Upper lobe of right lung (tissue), 1 donor: ENCODE results near the gene RNF207. TPM values are rescaled to one million over a fixed set of nuclear protein-coding genes. Genes with fewer than 3 reads are reported as not detected.

Experiments
- ATAC-seq: fragments of 200-7000 bp; cut with Tn5 transposase; one replicate; pipeline ENCODE4 v1.9.1; 2020; ENCODE audit warnings: mild to moderate bottlenecking, moderate library complexity
- DNase-seq: peaks from one replicate; pipeline ENCODE4 v3.0.0-alpha.2; 2020
- H3K27ac ChIP-seq: fragments of 200-600 bp; one replicate; pipeline ENCODE4 v1.8.0; 2022
- H3K27me3 ChIP-seq: fragments of 200-600 bp; one replicate; pipeline ENCODE4 v1.8.0; 2022; ENCODE audit warnings: mild to moderate bottlenecking
- H3K36me3 ChIP-seq: fragments of 200-600 bp; one replicate; pipeline ENCODE4 v1.8.0; 2022
- H3K4me1 ChIP-seq: fragments of 200-600 bp; one replicate; pipeline ENCODE4 v1.8.0; 2022
- H3K4me3 ChIP-seq: fragments of 200-600 bp; one replicate; pipeline ENCODE4 v1.8.0; 2022; ENCODE audit warnings: mild to moderate bottlenecking
- H3K9me3 ChIP-seq: fragments of 200-600 bp; one replicate; pipeline ENCODE4 v1.8.0; 2022
- intact Hi-C: fragments of 100-400 bp; cut with DNase I; formaldehyde crosslinking; loops from one replicate; pipeline ENCODE4 v1.11.0; 2022
- total RNA-seq: library from RNA; stranded (reverse); fragmentation: NEBNext Ultra II Directional; extraction: Animal tissue kit (Norgen Biotek cat#: 25700); gene quantifications from one replicate; pipeline ENCODE4 v1.2.1, GENCODE V29; 2021
- TF ChIP-seq, protein P1 (sequence below): fragments of 200-600 bp; IDR thresholded peaks from one replicate; pipeline ENCODE4 v1.8.0; 2022; ENCODE audit warnings: antibody characterized with exemption
- donor health status: DM: no; HTN: yes; CAD: no; lungs with severe emphysema.

Gene RNF207
- total RNA-seq, 1 donor from 2014 or later: 12.7 TPM

DNA sequence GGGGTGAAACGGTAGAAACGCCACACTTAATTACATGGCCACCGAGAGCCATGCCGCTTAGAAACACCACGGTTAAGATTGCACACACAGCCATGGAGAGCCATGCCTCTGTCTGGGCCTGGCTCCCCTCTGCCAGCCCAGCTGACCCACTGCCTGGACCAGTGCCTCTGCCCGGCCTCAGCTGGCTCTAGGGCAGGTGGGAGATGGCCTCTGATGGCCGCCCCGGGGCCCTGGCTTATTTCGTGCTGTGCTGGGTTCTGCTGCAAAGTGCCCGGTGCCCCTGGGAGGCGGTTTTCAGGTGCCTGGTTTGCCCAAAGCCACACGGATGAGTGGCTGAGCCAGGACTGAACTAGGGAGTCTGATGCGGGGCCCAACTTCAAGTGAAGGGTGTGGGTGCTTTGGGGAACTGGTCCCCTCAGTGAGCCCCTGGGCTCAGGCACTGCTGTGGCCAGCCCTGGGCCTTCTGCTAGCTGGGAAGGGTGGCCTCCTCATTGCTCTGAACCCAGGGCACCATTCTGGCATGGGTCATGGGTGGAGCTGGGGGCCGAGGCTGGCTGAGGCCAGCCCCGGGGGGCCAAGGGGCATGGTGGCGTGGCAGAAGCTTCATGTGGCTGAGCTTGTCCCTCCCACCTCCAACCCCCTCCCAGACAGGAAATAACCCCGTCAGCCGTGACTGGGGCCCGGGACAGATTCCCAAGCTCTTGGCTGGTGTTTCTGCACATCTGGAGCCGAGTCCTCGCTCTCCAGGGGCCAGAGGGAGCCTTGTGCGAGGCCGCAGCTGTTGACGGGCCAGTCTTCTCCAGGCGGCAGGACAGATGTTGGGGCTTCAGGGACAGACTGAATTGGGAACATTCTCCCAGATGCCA lies 56.9 kb downstream of the RNF207 start:
- ATAC-seq (no peak), DNase-seq (no peak)
- Histone ChIP-seq H3K27ac (peak overlapping the region; percentile 70), H3K9me3 (no peaks in the 10 kb centered on the region), H3K27me3 (peaks cover 4% of the 10 kb centered on the region), H3K36me3 (no peaks in the 10 kb centered on the region), H3K4me1 (peaks cover 9% of the 10 kb centered on the region), H3K4me3 (no peak overlapping the region)
- intact Hi-C loops: no loop called here
- TF ChIP-seq, protein P1, sequence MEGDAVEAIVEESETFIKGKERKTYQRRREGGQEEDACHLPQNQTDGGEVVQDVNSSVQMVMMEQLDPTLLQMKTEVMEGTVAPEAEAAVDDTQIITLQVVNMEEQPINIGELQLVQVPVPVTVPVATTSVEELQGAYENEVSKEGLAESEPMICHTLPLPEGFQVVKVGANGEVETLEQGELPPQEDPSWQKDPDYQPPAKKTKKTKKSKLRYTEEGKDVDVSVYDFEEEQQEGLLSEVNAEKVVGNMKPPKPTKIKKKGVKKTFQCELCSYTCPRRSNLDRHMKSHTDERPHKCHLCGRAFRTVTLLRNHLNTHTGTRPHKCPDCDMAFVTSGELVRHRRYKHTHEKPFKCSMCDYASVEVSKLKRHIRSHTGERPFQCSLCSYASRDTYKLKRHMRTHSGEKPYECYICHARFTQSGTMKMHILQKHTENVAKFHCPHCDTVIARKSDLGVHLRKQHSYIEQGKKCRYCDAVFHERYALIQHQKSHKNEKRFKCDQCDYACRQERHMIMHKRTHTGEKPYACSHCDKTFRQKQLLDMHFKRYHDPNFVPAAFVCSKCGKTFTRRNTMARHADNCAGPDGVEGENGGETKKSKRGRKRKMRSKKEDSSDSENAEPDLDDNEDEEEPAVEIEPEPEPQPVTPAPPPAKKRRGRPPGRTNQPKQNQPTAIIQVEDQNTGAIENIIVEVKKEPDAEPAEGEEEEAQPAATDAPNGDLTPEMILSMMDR: no peak

DNA sequence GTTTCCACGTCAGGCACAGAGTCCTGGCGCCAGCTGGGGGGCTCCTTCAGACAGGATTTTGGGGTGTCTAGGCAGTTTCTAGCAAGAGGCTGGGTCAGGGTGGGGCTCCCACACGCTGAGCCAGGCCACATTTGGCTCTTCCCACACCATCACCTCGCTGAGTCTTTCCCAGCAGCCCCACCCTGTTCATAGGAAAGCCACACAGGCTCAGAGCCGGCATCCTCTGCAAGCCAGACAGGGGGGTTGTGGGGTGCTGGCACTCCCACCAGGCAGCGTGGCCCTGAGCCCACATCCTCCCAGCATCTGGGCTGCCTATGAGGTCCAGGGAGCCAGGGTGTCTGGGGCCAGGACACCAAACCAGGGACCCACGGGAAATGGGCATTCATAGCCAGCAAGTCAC lies 57.8 kb downstream of the RNF207 start:
- H3K4me3 ChIP-seq: no peak overlapping the region
- H3K36me3 ChIP-seq: no peaks in the 10 kb centered on the region
- H3K27me3 ChIP-seq: peaks cover 4% of the 10 kb centered on the region
- DNase-seq (no peak), ATAC-seq (no peak)
- TF ChIP-seq, protein P1: no peak
- intact Hi-C loops: no loop called here
- H3K27ac ChIP-seq: peak overlapping the region; percentile 13
- H3K9me3 ChIP-seq: no peaks in the 10 kb centered on the region
- H3K4me1 ChIP-seq: peaks cover 9% of the 10 kb centered on the region

DNA sequence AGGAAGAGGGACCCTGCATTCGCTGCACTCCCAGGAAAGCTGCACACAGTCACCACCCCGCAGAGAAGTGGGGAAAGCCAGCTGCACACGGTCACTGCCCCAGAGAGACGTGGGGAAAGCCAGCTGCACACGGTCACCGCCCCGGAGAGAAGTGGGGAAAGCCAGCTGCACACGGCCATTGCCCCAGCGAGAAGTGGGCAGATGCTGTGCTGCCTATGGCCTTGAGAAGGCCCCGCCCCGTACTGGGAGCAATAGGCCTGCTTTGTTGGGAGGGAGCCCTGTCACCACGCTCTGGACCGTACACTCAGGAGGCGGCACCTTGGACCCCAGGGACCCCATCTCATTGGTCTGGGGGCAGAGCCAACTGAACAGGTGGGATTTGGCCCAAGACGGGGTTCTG lies 59.2 kb downstream of the RNF207 start:
- intact Hi-C loops: no loop called here
- ATAC-seq: no peak
- no peaks in the 10 kb centered on the region for H3K9me3 ChIP-seq
- peaks cover 4% of the 10 kb centered on the region for H3K27me3 ChIP-seq
- no peak overlapping the region for H3K27ac ChIP-seq
- H3K36me3 ChIP-seq: no peaks in the 10 kb centered on the region
- TF ChIP-seq, protein P1: no peak
- H3K4me1 ChIP-seq: peaks cover 3% of the 10 kb centered on the region
- no peak for DNase-seq
- no peak overlapping the region for H3K4me3 ChIP-seq

DNA sequence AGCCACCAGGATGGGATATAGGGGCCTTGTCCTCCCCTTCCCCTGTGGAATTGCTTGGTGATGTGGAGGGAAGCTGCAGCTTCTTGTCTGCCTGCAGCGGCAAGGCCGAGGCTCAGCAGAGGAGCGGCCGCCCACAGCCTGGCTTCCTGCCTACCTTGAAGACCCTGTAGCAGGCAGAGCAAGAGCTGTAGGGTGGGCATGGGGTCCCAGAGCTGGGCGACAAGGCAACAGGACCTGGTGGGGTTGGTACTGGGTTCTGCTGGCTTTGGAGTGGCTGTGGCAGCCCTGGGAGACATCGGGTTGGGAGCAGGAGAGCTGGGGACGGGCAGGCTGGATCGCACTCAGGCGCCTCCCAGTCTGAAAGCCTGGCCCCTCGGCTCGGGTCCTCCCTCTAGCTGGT lies 60.7 kb downstream of the RNF207 start:
- Histone ChIP-seq H3K9me3 (no peaks in the 10 kb centered on the region), H3K27ac (no peak overlapping the region), H3K4me1 (peaks cover 3% of the 10 kb centered on the region), H3K4me3 (no peak overlapping the region), H3K27me3 (peaks cover 4% of the 10 kb centered on the region), H3K36me3 (no peaks in the 10 kb centered on the region)
- intact Hi-C loops: no loop called here
- DNase-seq (no peak), ATAC-seq (no peak)
- TF ChIP-seq, protein P1: no peak

DNA sequence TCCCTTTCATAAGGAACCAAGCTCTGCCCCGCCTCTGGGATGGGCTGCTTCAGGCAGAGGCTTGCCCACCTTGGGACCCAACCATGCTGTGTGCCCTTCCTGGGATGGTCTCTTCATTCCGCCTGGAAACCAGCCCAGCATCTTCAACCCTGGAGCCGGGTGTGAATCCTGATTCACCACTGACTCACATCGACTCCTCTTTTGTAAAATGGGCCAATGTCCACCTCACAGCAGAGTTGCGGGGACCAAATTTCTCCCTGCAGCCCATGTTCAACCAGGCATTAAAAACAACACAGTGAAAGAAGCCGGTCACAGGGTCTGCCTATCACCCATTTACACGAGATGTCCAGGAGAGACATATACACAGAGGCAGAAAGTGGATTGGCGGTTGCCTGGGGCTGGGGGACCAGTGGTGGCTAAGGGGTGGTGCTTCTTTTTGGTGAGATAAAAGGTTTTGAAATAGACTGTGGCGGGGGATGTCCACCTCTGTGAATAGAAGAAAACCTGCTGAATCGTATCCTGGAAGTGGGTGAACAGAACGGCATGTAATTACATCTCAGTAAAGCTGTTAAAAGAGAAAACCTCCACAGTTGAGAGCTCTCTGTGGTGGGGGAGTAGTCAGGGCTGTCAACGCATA lies 61.9 kb downstream of the RNF207 start:
- no peak overlapping the region for H3K4me3 ChIP-seq
- H3K36me3 ChIP-seq: no peaks in the 10 kb centered on the region
- intact Hi-C loops: no loop called here
- H3K9me3 ChIP-seq: no peaks in the 10 kb centered on the region
- ATAC-seq (no peak), DNase-seq (no peak)
- peaks cover under 1% of the 10 kb centered on the region for H3K4me1 ChIP-seq
- H3K27me3 ChIP-seq: no peaks in the 10 kb centered on the region
- H3K27ac ChIP-seq: no peak overlapping the region
- TF ChIP-seq, protein P1: no peak
